Left renal cortex interstitium (tissue), 4 donors: Measurements from ENCODE around the gene MPHOSPH9. TPM values are rescaled to one million over a fixed set of nuclear protein-coding genes. Genes with fewer than 3 reads are reported as not detected.
"Not testable (repeated sequence)": the region's sequence is repeated elsewhere in the genome, so short reads cannot be mapped to it uniquely, and the experiment has no call there.

Experiments
- DNase-seq, 4 donors: peaks; one replicate each; pipeline ENCODE4 v3.0.0-alpha.2; 2013; ENCODE audit warnings: low read depth in 4 of 4, low spot score in 2 of 4, missing footprints in 1 of 4
- polyA plus RNA-seq, 4 donors: library from polyadenylated mRNA; unstranded; fragments of 120-200 nt; gene quantifications; one replicate each; pipeline ENCODE4 v1.2.1, GENCODE V29; 2013; ENCODE audit not compliant: insufficient read length in 4 of 4

Gene MPHOSPH9
- polyA plus RNA-seq, 4 donors: 26.0 to 47.6 (median 31.4) TPM

DNA sequence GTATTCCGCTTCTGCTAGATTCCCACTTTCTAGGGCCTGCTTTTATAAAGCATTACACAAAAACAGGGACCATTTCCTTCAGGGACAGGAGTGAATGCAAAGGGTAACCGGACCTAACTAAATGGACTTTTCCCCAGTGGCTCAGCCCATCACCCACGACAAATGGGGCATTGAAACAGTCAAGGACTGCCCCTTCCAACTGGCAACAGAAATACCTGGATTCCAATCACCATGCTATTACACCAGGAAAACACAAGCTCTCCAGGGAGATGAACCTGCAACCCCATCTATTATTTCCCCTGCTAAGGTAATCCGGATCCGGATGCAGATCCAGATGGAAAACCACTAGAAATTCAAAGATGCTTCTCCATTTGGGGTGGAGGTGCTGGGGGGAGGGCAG lies 1.0 kb downstream of the MPHOSPH9 start:
- DNase-seq: no peak

DNA sequence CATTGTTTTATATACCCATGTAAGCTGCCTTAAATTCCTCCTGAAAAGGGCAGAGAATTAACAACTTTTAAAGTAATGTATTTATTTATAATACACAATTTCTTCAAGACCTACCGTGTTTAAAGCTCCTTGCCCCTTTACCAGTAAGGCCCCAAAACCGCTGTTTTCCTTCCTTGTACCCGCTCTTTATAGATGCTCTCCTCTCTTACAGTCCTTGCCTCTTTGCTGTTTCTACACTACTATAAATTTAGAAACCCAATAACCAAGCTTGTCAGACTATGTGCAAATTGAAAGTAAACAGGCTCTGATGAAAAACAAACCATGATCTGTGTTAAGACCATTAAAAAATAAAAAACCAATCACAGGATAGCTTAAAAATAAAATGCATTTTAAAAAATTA lies 3.9 kb downstream of the MPHOSPH9 start:
- no peak for DNase-seq

DNA sequence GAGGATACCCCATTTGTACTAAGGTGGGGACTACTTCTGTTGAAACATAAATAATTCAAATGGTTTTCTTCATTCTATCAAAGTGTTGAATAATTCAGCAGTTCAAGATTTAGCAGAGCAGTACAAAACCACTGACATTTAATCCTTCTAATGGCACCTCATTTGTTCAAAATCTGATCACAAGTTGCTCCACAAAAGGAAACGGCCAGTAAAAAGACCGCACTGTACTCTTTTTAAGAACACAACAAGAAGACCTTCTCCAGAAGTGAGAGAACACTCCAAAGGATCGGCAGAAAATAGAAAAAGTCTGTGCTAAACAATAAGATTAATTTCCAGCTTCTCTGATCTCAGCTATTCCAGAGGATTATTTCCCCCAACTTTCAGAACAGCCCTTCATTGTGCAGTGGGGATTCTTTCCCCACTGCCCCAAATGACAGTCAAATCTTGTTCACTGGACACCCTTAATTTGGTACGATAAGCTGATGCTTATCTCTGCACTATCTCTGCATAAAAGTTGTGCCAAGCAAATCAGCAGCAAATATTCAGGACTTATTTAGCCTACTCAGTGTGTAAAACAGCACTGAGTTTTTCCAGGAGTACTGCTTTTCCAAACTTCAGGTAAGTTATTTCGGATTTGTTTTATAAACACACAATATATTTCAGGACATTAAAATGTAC lies 5.2 kb downstream of the MPHOSPH9 start:
- DNase-seq: no peak

DNA sequence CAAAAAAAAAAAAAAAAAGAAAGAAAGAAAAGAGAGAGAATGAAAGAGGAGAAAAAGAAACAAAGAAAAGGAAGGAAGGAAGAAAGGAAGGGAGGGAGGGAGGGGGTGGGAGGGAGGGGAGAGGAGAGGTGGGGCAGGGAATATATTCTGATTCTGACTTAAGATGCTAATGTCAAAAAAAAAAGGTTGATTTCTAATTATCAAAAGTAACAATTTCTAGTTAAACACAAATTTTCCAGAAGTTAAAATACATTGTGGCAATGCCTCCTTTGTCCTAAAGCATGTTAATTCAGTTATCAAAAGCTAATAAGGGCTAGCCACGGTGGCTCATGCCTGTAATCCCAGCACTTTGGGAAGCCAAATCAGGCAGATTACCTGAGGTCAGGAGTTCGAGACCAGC lies 7.5 kb downstream of the MPHOSPH9 start:
- DNase-seq: no peak

DNA sequence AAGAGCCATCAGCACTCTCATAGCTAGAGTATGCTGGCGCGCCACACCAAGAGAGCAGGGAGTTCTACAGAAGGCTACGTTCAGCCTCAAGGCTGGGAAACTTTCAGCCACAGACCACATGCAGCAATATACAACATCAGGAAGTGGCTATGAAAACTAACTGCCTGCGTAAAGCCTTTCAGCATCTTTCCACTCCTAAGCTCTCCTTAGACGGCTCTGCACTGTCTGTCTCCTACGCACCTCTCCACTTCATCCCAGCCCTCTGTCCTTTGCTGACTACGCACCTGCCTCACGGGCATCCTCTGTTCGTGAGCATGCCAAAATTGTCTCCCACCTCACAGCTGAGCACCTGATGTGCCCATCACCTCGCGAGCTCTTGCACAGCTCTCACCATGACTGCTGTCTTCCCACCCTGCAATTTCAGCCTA lies 9.7 kb downstream of the MPHOSPH9 start:
- DNase-seq: no peak

DNA sequence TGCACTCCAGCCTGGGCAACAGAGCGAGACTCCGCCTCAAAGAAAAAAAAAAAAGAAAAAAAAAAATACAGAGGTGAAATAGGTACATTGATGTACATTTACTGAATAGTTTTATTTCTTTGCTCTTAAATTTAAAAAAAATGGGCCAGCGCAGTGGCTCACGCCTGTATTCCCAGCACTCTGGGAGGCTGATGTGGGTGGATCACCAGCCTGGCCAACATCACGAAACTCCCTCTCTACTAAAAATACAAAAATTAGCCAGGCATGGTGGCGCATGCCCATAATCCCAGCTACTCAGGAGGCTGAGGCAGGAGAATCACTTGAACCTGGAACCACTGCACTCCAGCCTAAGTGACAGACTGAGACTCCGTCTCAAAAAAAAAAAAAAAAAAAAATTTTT lies 25.1 kb downstream of the MPHOSPH9 start:
- DNase-seq: not testable (repeated sequence)

DNA sequence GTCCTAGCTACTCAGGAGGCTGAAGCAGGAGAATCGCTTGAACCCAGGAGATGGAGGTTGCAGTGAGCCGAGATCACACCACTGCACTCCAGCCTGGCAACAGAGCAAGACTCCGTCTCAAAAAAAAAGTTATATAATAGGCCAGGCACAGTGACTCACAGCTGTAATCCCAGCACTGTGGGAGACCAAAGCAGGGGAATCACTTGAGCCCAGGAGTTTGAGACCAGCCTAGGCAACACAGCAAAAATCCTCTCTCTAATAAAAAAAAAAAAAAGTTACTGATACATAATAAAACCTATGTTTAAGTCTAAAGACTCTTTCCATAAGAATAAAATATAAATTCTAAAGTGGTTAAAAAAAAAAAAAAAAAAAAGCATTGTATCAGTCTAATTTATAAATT lies 26.1 kb downstream of the MPHOSPH9 start:
- not testable (repeated sequence) for DNase-seq

DNA sequence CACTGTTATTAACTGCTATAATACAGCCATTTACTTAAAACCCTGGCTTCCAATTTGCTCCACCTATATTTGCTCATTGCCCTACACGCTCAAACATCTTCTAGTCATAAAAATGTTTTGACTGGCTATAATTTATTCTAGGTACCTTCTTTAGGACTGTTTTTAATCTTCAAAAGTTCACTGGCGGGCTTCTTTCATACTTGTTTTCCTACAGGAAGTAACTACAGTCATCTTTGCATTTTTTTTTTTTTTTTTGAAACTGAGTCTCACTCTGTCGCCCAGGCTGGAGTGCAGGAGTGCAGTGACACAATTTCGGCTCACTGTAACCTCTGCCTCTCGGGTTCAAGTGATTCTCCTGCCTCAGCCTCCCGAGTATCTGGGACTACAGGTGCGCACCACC lies 32.5 kb downstream of the MPHOSPH9 start:
- no peak for DNase-seq

DNA sequence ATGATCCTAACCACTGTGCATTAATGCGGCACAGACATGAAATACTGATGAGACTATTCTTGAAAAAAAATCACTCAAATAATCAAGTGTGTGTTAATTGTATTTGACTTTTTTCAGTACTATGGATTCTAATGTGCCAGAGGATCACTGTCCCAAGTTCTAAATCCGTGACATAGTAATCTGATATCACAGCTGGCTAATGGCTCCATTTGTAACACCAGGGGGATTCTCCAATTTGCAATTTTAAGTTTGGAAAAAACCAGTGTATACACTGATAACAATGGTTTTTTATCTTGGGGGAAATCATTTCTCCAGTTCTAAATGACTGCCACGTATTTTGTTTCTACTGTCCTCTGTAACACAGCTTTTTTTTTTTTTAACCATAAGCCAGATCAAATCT lies 33.0 kb downstream of the MPHOSPH9 start:
- no peak for DNase-seq

DNA sequence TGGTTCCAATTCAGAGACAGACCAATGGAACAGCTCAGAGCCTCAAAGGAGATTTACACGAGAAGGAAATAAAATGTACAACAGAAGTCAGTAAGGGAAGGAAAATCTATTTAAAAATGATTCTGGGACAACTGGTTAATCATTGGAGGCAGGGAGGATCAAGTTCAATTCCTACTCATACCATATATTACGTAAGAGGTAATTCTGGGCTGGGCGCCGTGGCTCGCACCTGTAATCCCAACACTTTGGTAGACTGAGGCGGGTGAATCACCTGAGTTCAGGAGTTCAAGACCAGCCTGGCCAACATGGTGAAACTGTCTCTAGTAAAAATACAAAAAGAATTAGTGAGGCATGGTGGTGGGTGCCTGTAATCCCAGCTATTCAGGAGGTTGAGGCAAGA lies 45.3 kb downstream of the MPHOSPH9 start:
- DNase-seq: no peak

DNA sequence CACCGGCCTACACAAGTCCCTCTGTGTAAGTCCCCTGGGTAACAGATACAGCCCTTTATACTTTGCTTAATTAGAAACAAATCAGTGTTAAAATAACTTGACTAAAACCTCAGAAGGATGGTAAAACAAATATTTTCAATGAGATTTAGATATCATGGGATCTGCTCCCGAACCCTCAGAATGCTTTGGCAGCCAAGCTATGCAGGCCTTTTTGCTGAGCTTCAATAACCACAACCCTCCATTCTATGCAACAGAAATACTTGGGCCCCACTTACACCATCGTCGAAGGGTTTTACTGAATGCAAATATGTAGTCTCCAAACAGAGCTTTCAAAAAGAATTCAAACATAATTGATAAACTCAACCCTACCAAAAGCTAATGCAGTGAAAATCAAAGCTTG lies 52.8 kb downstream of the MPHOSPH9 start:
- no peak for DNase-seq

DNA sequence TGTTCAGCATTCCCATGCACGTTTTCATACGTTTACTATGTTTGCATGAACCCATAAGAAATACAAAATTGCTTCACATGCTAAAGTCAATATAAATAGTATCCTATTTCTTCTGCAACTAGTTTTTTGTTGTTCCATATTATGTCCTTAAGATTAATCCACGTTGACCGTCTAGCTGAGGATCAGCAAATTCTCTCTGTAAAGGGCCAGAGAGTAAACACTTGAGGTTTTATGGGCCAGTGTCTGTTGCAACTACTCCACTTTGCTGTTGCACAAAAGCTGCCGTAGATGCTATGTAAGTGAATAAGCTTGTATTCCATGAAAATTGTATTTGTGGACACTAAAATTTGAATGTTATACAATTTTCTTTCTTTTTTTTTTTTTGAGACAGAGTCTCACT lies 61.0 kb downstream of the MPHOSPH9 start:
- no peak for DNase-seq

DNA sequence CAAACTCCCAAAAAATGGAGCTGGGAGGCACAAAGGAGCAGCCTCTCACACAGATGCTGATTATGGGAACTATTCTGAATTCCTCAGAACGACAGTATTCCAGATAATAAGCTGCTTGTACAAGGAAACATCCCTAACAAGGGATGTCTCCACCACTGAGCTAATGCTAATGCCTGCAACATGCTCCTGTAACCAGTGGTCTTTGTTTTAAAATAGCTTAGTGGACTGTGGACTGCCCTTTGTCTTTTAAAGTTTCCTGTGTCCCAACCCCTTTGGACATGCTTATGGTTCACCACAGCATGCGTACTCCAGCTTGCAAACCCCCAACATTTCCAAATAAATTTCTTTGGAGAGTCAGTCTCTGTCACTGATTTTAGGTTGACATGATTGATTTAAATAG lies 65.6 kb downstream of the MPHOSPH9 start:
- DNase-seq: no peak

DNA sequence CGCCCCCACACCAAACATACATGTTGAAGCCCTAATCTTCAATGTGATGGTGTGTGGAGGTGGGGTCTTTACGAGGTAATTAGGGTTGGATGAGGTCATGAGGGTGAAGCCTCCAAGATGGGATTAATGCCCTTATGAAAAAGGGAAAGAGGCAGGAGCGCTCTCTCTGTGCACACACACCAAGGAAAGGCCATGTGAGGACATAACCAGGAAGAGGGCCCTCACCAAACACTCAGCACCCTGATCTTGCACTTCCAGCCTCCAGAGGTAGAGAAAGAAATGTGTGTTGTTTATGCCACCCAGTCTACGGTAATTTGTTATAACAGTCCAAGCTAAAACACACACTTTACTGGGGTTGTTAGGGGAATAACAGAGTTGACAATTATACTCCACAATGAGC lies 67.4 kb downstream of the MPHOSPH9 start:
- DNase-seq: no peak

DNA sequence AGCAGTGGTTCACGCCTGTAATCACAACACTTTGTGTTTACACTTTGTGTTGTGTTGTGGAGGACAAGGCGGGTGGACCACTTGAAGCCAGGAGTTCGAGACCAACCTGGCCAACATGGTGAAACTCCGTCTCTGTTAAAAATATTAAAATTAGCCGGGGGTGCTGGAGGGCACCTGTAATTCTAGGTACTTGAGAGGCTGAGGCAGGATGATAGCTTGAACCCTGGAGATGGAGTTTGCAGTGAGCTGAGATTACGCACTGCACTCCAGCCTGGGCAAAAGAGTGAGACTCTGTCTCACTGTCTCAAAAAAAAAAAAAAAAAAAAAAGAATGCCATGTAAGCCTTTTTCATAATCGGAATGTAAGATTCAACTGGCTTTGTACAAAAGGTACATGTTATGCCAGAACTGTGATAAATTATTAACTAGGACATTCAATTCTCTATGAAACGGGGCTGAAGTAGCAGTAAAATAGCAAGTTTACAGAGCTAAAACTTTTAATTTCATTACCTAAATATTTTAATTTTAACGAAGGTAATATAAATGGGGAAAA lies 68.2 kb downstream of the MPHOSPH9 start:
- DNase-seq: no peak

DNA sequence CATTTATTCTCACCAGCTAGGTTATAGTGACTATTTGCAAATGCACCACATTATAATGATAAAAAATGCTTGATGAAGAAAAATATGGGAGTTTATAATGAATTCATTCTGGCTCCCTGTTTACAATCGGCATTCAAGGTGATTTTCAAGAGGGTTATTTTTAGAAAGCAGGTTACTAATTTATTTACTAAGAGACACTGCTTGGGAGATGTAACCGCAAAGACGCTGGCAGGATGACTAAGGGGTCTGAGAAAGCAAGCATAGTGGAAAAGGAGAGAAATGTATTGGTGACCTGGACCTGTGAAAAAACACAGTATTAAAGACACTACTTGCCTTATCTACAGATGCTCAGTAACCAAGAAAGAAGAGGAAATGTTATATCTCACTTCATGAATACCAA lies 68.7 kb downstream of the MPHOSPH9 start:
- no peak for DNase-seq

DNA sequence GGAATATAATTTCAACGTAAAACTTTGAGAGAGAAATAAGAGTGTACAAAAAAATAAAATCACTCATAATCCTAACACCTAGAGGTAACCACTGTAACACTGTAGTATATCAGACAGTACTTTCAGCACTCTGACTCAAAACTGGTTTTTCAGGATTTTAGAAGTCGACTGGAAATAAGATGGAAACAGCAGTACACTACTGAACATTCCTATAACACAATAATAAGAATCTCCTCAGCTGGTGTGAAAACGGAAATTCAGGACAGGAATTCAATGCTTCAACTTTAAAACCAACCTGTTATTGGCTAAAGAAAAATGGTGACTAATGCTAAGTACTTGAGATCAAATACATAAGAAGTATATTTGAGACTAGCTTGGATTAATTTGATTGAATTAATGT lies 69.7 kb downstream of the MPHOSPH9 start:
- no peak for DNase-seq

DNA sequence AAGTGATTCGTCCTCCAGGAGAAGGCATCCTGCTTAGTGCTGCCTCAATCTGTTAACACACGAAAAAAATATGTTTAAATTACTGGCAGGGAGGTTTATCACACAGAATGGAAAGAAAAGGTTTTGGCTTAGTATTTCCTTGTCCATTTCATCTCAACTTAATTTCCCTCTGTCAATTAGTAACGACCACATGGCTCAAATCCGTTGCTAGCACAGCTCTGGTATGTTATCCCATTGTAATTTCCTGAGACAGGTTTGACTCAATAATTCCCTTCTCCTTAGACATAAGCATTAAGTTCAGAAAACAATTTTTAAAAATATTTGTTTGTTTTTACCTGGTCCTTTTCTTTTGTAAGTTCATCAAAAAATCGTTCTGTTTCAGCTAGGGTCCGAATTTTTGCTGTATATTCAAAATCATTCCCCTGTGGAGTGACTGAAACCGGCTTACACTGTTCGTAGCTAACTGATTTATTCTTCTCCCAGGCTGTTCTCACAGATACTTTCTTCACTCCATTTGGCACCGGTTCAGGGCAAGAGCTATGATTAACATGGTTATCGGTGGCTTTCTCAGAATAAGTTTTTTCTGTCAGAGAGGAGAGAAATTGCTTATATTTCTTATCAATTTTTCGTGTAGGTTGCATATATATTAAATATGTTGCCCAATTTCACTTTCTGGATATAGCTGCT lies 72.0 kb downstream of the MPHOSPH9 start:
- no peak for DNase-seq

DNA sequence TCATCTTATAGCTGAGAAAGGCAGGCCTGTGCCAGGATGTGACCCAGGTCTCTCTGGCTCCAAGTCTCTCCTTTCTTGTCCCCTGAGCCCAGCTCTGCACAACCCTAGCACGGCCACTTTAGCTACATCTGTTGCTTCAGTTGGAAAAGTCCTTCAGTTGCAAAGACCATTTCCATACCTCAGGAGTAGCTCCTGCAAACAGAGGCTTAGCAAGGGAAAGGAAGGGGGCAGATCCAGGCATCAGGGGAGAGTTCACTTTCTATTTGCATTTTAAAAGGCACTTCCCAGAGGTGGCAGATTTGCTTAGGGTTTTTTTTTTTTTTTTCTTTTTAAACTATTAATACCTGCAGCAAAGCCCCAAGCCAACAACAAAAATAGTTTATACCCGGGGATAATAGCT lies 79.0 kb downstream of the MPHOSPH9 start:
- DNase-seq: no peak

DNA sequence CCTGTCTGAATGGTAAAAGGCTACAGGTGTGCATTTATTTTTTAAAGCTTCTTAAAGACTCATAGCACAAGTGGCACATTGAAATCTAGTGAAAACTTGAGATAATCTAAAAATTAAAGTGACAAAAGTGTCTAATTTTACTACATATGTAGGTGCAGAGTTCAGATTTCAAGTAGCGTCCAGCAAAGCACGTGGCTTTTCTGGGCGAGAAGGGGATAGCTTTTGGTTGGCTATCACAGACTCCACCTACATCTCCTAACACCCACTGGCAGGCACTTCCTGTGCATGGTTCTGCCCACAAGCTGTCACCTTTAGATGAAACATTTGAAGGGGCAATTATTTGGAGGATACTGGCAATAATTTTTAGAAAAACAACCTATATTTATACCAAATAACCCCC lies 80.1 kb downstream of the MPHOSPH9 start:
- no peak for DNase-seq

DNA sequence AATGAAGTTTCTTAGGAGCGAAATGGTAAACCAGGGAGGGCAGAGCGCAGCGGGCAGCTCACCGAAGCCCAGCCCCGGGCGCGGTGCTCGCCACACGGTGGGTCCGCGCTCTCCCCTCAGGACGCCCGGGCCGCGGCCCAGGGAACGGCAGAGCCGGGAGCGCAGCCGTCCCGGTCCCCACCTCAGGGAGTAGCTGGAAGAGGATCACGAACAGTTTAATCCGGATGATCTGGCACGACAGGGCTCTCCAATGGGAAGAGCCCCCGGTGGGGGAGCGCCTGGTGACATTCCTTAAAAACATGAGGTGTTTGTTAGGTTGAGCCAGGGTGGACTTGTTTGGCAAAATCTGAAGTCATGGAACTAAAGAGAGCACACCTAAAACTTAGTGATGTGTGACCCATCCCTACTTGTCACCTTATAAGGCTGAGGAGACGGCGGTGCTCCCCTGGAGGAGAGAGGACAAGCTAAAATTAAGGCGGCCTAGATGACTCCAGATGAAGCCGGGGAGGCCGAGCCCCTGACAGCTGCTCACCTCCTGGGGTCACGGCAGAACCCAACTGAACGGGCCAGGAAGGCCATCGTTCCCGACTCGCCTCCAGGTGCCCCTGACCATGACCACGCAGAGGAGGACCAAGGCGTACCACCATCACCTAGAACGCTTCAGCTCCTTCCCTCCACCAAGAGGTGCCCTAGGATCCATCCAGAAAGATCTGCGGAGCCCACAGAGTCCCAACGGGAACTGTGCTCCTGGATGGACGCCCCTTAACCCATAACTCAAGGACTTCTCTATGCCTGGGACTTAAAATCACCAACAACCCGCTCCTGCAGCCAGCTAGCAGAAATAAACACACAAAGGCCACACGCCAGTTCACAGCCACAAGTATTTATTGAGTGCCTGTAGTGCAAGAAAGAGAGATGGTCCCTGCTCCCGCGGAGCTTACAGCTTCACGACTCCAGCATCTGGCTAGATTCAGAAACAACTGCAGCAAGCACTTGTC lies 81.2 kb downstream of the MPHOSPH9 start:
- DNase-seq: no peak
